Left lung (tissue), 10 donors: Measurements from ENCODE around the gene RGS14. TPM values are rescaled to one million over a fixed set of nuclear protein-coding genes. Genes with fewer than 3 reads are reported as not detected.
"Not testable (repeated sequence)": the region's sequence is repeated elsewhere in the genome, so short reads cannot be mapped to it uniquely, and the experiment has no call there.

Source experiments
- ATAC-seq: fragments of 200-7000 bp; cut with Tn5 transposase; one replicate; pipeline ENCODE4 v1.9.1; 2020; ENCODE audit warnings: moderate library complexity
- DNase-seq, 4 donors: peaks; one replicate each; pipeline ENCODE4 v3.0.0-alpha.2; 2013 to 2020
- H3K27ac ChIP-seq, 2 donors: fragments of 200-600 bp; sonication (generic) in 1 of 2; one replicate each; pipeline versions ENCODE4 v1.5.0 to v1.8.0; 2020 to 2021
- H3K27me3 ChIP-seq, 2 donors: fragments of 200-600 bp; sonication (generic) in 1 of 2; one replicate each; pipeline versions ENCODE4 v1.5.0 to v1.8.0; 2020 to 2021
- H3K36me3 ChIP-seq, 2 donors: fragments of 200-600 bp; sonication (generic) in 1 of 2; one replicate each; pipeline versions ENCODE4 v1.5.0 to v1.8.0; 2020 to 2021
- H3K4me1 ChIP-seq, 2 donors: fragments of 200-600 bp; one replicate each; pipeline ENCODE4 v1.8.0; 2021
- H3K4me3 ChIP-seq, 2 donors: fragments of 200-600 bp; sonication (generic) in 1 of 2; one replicate each; pipeline versions ENCODE4 v1.5.0 to v1.8.0; 2020 to 2021; ENCODE audit warnings: mild to moderate bottlenecking in 1 of 2
- H3K9me3 ChIP-seq, 2 donors: fragments of 200-600 bp; sonication (generic) in 1 of 2; one replicate each; pipeline versions ENCODE4 v1.5.0 to v1.8.0; 2020 to 2021
- CTCF ChIP-seq, 2 donors: fragments of 200-600 bp; sonication (generic) in 1 of 2; IDR thresholded peaks; one replicate each; pipeline versions ENCODE4 v1.5.0 to v1.8.0; 2021; ENCODE audit warnings: antibody characterized with exemption in 2 of 2
- intact Hi-C, 2 donors: fragments of 100-400 bp; cut with DNase I; formaldehyde crosslinking; loops; one replicate each; pipeline versions ENCODE4 v1.11.2 to v1.14.2; 2022
- polyA plus RNA-seq, 6 donors: library from polyadenylated mRNA; unstranded; fragments of 120-200 nt; gene quantifications; one replicate each; pipeline ENCODE4 v1.2.1, GENCODE V29; 2013; ENCODE audit not compliant: insufficient read length in 6 of 6
- total RNA-seq, 2 donors: library from RNA; stranded (reverse); fragmentation: NEBNext Ultra II Directional; extraction: Animal tissue kit (Norgen Biotek cat#: 25700); gene quantifications; one replicate each; pipeline ENCODE4 v1.2.1, GENCODE V29; 2021
- donor health status: DM: no; HTN: yes; CAD: no.
- donor health status: DM: no; HTN: no; CAD: no.

RGS14 gene
- total and polyA plus RNA-seq, 8 donors, result 4.0 to 28.2 (median 8.1) TPM

DNA sequence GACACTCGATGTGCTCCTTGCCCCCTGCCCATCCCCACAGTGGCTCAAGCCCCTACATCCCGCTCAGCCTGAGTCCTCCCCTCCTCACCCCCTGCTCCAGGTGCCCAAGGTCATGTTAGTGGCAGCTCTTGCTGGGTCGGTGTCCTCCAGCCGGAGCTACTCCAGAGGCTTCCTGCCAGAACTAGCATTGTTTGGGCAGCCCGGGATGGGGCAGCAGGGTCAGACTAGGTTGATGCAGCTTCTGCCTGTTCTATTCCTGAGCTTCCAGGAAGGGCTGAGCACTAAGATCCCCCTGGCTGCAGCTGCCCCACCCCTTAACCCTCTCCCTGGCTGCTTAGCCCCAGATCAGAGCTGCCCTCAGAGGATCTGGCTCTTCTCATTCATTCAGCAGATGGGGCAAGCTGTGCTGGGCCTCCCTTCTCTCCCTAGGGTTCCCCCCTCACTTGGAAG lies 671 bp downstream of the RGS14 start:
- Histone ChIP-seq H3K4me3 (peak overlapping the region; percentile 15 to 61), H3K4me1 (peaks cover 4 to 80% of the 10 kb centered on the region in 2 donors), H3K9me3 (no peaks in the 10 kb centered on the region), H3K27ac (peak overlapping the region in 1 of 2 donors; percentile 92), H3K36me3 (no peaks in the 10 kb centered on the region), H3K27me3 (no peaks in the 10 kb centered on the region)
- DNase-seq, result no peak
- intact Hi-C loops, result no loop called here
- no peak for TF ChIP-seq CTCF (IDR thresholded peaks at IDR 0.05)
- no peak for ATAC-seq

- ATAC-seq, result no peak
- H3K4me1 ChIP-seq, result peaks cover 4 to 87% of the 10 kb centered on the region in 2 donors
- intact Hi-C loops, result no loop called here
Measured at GRCh38 chr5:177359451-177359851, 1.7 kb downstream of the RGS14 start.

GRCh38 chr5:177359860-177360259 lies 2.1 kb downstream of the RGS14 start:
- intact Hi-C loops, result no loop called here
- no peak for ATAC-seq
- peaks cover 4 to 87% of the 10 kb centered on the region in 2 donors for H3K4me1 ChIP-seq

More at GRCh38 chr5:177359451-177359851, 1.7 kb downstream of the RGS14 start:
- H3K4me3 ChIP-seq, result no peak overlapping the region
- H3K9me3 ChIP-seq, result no peaks in the 10 kb centered on the region
- H3K27ac ChIP-seq, result no peak overlapping the region
- TF ChIP-seq CTCF (IDR thresholded peaks at IDR 0.05), result no peak
- H3K36me3 ChIP-seq, result no peaks in the 10 kb centered on the region
- no peaks in the 10 kb centered on the region for H3K27me3 ChIP-seq
- peak in 1 of 4 donors; percentile 45 for DNase-seq

DNA sequence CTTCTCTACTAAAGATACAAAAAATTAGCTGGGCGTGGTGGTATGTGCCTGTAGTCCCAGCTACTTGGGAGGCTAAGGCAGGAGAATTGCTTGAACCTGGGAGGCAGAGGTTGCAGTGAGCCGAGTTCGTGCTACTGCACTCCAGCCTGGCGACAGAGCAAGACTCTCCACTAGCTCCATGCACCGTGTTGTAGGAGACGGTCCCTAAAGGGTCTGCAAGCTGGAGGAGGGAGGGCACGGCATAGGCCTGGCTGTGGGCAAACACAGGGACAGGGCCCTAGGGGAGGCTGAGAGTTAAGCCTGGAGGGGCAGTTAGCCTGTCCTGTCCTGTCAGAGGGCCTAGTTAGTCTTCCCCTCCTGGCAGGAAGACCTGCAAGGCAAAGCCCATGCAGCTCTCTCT lies 3.0 kb downstream of the RGS14 start:
- peak in 1 of 4 donors; percentile 43 for DNase-seq
- peaks cover 4 to 85% of the 10 kb centered on the region in 2 donors for H3K4me1 ChIP-seq
- H3K4me3 ChIP-seq, intact Hi-C loops, H3K27me3 ChIP-seq, ATAC-seq, H3K36me3 ChIP-seq, H3K9me3 ChIP-seq: not testable (repeated sequence)
- peak overlapping the region in 1 of 2 donors; percentile 71 for H3K27ac ChIP-seq

More at GRCh38 chr5:177359860-177360259, 2.1 kb downstream of the RGS14 start:
- H3K4me3 ChIP-seq, result no peak overlapping the region
- H3K27ac ChIP-seq, result no peak overlapping the region
- H3K27me3 ChIP-seq, result no peaks in the 10 kb centered on the region
- H3K36me3 ChIP-seq, result no peaks in the 10 kb centered on the region
- peak in 1 of 4 donors; percentile 10 for DNase-seq
- no peak for TF ChIP-seq CTCF (IDR thresholded peaks at IDR 0.05)
- no peaks in the 10 kb centered on the region for H3K9me3 ChIP-seq

DNA sequence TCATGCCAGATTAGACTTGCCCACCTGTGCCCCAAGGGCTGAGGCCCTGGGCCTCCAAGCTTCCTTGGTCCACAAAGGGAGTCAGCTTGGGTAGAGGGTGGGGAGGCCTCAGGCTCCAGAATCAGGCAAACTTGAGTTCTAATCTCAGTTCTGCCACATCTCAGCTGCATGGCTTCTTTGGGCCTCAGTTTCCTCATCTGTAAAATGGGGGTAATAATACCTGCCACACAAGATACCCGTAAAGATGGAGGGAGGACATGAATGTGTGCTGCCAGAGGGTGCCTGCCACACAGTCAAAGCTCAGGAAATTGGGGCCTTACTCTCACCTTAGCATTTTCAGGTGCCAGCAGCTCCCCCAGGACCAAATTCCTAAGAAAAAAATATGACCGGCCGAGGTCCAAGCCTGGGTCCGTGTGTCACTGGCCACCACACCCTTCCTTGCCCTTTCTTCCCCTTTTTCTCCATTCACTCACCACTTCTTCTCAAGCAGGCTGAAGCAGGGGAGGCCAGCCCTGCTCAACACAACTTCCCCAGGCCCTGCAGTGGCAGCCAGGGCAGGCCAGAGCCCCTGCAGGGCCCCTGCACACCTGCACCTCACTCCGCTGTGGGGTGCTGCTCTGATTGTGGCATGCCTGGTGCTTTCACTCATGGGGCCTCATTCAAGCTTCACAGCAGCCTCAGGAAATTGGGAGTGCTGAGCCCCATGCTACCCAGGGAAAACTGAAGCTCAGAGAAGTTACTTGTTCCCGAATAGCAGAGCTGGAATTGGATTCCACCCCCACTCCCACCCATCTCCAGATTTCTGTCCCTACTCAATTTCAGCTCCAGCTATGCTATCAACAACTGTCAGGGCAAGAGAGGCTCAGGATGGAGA lies 3.9 kb downstream of the RGS14 start:
- intact Hi-C loops, result no loop called here
- Histone ChIP-seq H3K4me1 (peaks cover 11 to 89% of the 10 kb centered on the region in 2 donors), H3K9me3 (no peaks in the 10 kb centered on the region), H3K36me3 (peaks cover 0 to 2% of the 10 kb centered on the region in 2 donors), H3K27ac (peak overlapping the region in 1 of 2 donors; percentile 71), H3K27me3 (no peaks in the 10 kb centered on the region), H3K4me3 (peak overlapping the region in 1 of 2 donors; percentile 45)
- DNase-seq (peak in 1 of 4 donors; percentile 85), ATAC-seq (no peak)
- TF ChIP-seq CTCF (IDR thresholded peaks at IDR 0.05), result no peak
